ENCODE results near the gene ZNF423.

GRCh38 chr16:49524216-49524946, 331.5 kb downstream of the ZNF423 start:
- TF ChIP-seq CTCF (IDR thresholded peaks at IDR 0.05; ENCODE audit: insufficient read depth, low read depth, low read length) (no peak), EZH2 (IDR thresholded peaks at IDR 0.05; ENCODE audit: insufficient read depth, low read length) (no peak)

Data from astrocyte (in vitro differentiated cells and primary cell).